ENCODE measurements around the gene FYN.

GRCh38 chr6:111686932-111687266 lies 186.4 kb downstream of the FYN start:
- TF ChIP-seq MAX (IDR thresholded peaks at IDR 0.05) (no peak), TAF1 (CRISPR knock-in tag; IDR thresholded peaks at IDR 0.05) (no peak), ZBTB43 (CRISPR knock-in tag; conservative IDR thresholded peaks at IDR 0.05) (no peak), ZNF333 (CRISPR knock-in tag; IDR thresholded peaks at IDR 0.05; ENCODE audit: borderline replicate concordance) (no peak), KLF16 (CRISPR knock-in tag; IDR thresholded peaks at IDR 0.05) (no peak), RBFOX2 (IDR thresholded peaks at IDR 0.05; ENCODE audit: low read depth, low read length) (no peak), ARID5B (CRISPR knock-in tag; IDR thresholded peaks at IDR 0.05) (no peak), ZNF563 (CRISPR knock-in tag; IDR thresholded peaks at IDR 0.05) (no peak)

Measured in HepG2 (cell line).